ENCODE data around the gene TRAPPC14.

- no peak for TF ChIP-seq SIX5 (IDR thresholded peaks at IDR 0.05; ENCODE audit: borderline replicate concordance in 1 of 2, insufficient read depth in 1 of 2, low read depth in 1 of 2, low read length in 2 of 2)
- TF ChIP-seq ZNF24 (IDR thresholded peaks at IDR 0.05) = no peak
- no peak for TF ChIP-seq CBX5 (IDR thresholded peaks at IDR 0.05; ENCODE audit: borderline replicate concordance, low read depth)
Measured at GRCh38 chr7:100167912-100168323, 9.4 kb upstream of the TRAPPC14 start.
